C4-2B (cell line): ENCODE results near the gene PTBP2.

Experiments used
- ZFX ChIP-seq: fragments of 450-650 bp; IDR thresholded peaks from 2 replicates; pipeline ENCODE4 v1.6.1; 2017
- TF ChIP-seq, protein P1 (sequence below): fragments of 450-650 bp; conservative IDR thresholded peaks from 2 replicates; pipeline ENCODE4 v1.5.1; 2017; ENCODE audit warnings: mild to moderate bottlenecking

DNA sequence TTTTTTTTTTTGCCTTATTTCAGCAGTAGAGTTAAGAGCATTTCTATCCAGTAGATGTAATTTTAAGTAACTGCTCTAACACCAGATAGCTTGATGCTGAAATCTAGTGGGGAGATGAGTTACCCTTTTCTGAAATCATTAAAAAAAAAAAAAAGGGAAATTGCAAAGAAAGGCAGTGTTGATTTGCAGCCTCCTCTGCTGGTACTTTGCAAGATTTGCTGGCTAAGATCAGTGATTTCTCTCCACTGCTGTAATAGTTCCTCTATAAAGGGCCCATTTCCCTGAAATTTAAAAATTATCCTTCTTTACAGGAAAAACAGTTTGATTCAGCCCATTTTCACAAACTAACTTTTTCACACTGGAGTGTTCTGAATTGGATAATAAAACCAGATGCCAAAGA lies 120.6 kb downstream of the PTBP2 start:
- TF ChIP-seq, protein P1, sequence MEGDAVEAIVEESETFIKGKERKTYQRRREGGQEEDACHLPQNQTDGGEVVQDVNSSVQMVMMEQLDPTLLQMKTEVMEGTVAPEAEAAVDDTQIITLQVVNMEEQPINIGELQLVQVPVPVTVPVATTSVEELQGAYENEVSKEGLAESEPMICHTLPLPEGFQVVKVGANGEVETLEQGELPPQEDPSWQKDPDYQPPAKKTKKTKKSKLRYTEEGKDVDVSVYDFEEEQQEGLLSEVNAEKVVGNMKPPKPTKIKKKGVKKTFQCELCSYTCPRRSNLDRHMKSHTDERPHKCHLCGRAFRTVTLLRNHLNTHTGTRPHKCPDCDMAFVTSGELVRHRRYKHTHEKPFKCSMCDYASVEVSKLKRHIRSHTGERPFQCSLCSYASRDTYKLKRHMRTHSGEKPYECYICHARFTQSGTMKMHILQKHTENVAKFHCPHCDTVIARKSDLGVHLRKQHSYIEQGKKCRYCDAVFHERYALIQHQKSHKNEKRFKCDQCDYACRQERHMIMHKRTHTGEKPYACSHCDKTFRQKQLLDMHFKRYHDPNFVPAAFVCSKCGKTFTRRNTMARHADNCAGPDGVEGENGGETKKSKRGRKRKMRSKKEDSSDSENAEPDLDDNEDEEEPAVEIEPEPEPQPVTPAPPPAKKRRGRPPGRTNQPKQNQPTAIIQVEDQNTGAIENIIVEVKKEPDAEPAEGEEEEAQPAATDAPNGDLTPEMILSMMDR, result peak; percentile 28
- TF ChIP-seq ZFX, result no peak
